Inflammatory macrophage treated with lipopolysaccharide for 4 hours (primary cell): ENCODE measurements around the gene CELF1.
A peak's percentile ranks its signal among the peaks of the same experiment; 100 is the strongest.

Experiments used
- DNase-seq: peaks from one replicate; pipeline ENCODE4 v3.0.0-alpha.2; 2020

The CELF1 gene

DNA sequence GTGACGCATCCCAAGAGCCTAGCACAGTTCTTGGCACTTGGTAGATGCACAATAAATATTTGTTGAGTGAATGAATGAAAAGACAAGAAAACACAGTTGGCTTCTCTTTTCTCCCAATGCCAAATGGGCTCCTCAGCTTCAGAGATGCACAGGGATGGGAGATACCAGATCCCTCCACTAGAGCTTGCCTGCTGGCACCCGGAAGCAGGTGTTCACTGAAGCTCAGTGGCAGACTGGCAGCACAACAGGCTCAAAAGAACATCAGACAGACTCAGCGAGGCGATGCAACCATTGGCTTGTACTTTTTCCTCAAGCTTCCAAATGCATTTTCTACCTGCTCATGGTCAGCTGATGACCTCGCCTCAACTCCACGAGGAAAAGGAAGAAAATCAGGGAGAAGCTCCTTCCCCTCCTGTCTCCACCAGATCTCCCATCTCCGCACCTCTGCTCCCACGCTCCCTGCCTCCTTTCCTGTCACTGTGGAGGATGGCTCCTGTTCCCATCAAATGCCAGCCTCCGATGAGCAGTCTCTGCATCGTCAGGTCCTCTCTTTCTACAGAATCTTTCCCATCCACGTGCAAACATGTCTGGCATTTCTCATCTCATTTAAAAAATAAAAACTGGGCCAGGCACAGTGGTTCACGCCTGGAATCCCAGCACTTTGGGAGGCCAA lies 109.8 kb downstream of the CELF1 start:
- DNase-seq = no peak

DNA sequence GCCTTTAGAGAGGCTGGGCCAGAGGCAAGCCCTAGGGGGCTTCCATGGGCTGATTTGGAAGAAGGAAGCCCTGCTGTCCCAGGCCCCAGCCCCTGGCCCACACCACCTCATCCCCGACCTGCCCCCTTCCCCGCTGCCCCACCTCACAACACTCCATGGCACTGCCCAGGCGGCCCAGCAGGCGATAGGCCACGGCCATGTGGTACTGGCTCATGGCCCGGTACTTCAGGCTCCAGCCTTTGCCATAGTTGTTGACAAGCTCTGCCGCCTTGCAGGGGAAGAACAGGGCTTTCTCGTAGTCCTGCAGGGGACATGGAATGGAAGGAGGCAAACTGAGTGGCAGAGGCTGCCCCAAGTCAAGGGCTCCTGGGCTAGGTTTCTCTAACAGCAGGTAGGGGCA lies 110.4 kb downstream of the CELF1 start:
- DNase-seq = no peak

DNA sequence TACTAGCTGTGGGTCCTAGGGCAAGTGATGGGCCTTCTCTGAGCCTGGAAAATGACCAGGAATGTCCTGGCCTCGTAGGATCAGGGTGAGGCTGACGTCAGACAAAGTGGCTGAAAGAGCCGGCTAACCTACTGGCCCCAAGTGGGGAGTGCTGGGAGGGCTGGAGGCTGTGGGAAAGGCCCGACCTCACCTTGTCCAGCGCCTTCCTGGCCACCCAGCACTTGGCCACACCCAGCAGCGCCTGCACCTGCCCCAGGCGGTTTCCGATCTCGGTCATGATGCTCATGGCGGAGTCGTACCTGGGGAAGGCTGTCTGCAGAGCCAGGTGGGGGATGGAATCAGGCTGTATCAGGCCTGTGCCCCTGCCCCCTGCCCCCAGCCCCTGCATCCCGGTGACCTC lies 111.5 kb downstream of the CELF1 start:
- no peak for DNase-seq

DNA sequence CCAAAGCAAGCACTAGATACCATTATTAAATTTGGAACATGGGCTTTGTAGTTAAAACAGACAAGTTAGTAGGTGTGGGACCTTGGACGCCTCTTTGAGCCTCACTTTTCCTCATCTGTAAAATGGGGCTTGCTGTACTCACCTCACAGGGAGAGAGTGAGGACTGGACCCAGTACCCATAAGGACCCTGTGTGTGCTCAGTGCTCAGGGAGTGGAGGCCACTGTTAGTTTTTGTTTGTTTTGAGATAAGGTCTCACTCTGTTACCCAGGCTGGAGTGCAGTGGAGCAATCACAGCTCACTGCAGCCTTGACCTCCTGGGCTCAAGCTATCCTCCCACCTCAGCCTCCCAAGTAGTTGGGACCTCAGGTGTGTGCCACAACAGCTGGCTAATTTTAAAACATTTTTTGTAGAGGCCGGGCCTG lies 112.9 kb downstream of the CELF1 start:
- DNase-seq = no peak

DNA sequence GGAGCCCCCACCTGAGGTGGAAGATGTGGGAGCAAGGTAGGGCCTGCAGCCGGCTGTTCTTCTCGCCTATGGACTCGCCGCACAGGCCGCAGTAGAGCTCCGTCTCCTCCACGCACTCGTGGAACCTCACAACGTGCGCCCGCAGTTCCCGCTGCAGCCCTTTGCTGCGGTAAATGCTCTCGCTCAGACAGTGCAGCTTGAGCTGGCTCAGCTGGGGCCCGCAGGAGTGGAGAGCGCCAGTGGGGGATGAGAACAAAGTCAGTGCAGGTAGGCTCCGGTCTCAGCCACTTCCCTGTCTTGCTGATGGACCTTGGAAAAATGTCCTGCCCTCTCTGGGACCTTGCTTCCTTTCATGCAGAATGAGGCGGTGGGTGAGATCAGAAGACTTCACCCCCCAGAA lies 114.2 kb downstream of the CELF1 start:
- no peak for DNase-seq

DNA sequence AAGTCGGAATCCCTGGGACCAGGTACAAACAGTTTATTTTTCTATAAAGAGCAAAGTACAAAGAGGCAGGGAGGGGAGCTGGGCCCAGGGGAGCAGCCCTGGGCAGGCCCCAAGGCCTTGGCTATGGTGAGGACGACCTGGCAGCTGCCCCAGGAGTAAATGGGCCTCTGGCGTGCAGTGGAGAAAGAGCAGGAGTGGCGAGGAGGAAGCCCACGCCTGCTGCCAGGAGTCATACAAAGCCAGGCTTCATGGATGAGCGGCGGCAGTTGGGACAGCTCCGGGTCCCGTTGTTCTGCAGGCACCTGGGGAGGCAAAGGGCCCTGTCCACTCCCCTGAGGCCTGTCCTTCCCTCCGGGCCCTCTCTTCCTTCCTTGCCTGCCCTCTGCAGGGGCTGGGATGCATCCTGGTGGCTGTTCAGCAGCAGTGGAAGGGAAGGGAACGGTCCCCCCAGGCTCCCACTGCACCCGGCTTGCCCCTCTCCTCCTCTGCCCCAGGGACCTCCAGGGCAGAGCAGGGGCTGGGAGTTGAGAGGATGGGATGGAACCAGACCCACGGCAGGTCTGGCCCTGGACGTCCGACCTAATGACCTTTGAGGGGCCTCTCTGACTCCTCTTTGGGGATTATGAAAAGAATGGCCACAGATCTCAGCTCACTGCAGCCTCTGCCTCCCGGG lies 115.0 kb downstream of the CELF1 start:
- DNase-seq = no peak

DNA sequence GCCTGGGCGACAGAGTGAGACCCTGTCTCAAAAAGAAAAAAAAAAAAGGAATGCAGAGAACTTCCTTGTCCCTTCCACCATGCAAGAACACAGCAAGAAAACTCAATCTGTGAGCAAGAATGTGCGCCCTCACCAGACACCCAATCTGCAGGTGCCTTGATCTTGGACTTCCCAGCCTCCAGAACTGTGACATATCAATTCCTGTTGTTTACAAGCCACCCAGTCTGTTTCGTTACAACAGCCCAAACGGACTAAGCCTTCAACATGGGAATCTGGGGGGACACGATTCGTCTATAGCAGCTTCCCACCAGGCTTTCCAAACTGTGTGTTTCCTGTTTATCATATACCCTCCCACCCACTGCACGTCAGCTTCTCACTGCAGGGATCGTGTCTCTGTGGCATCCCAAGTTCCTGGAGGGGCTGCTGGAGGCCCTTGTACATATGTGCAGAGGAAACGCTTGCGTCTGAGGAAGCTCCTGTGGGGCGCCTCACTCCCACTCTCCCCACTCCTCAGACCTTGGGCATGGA lies 115.7 kb downstream of the CELF1 start:
- no peak for DNase-seq

DNA sequence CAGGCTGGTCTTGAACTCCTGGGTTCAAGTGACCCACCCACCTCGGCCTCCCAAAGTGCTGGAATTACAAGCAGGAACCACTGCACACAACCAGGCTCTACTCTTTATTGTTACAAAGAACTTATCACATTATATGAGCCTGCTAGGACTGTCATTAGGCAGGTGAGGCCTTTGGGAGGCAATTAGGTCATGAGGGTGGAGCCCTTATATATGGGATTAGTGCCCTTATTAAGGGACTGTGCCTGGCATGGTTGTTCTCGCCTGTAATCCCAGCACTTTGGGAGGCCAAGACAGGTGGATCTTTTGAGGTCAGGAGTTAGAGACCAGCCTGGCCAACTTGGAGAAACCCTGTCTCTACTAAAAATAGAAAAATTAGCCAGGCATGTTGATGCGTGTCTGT lies 116.2 kb downstream of the CELF1 start:
- no peak for DNase-seq

DNA sequence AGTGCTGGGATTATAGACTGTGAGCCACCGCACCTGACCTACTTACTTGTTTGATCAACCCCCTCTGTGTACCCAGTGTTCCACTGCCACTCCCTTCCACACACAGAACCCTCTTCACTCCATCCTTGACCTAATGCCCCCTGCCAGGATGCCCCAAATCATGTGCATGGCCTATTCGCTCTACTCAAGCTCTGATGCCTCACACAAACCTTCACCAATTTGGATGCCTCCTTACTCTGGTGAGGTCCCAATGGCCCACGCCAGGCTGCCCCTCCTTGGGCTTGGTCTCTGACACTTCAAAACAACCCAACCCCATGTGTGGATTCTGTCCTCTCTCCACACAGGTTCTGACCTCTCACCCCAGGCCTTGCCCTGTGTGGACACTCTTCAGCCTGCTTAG lies 117.2 kb downstream of the CELF1 start:
- no peak for DNase-seq

DNA sequence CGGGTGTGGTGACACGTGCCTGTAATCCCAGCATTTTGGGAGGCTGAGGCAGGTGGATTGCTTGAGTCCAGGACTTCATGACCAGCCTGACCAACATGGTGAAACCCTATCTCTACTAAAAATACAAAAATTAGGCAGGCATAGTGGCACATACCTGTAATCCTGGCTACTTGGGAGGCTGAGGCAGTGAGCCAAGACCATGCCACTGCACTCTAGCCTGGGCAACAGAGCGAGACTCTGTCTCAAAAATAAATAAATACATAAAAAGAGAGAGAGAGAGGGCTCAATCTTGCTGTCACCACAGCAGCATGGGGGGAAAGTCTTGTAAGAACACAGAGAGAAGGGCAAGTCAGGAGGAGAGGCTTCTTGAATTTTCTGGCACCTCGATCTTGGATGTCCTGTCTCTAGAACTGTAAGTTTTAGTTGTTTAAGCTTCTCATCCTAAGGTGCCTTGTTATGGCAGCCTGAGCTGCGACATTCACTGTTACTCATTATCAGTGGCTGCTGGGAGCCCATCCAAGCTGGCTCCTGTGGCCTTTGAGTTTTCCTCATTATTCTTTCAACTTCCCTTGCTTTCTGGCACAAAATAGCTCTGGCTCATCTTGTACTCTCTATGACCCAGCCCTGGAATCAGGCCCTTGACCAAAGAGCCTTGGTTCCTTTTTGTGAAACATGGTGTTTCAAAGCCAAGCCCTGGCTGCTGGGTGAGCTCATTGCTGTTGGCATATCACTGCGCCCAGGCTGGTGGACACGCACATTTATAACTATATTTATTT lies 118.7 kb downstream of the CELF1 start:
- DNase-seq = no peak

DNA sequence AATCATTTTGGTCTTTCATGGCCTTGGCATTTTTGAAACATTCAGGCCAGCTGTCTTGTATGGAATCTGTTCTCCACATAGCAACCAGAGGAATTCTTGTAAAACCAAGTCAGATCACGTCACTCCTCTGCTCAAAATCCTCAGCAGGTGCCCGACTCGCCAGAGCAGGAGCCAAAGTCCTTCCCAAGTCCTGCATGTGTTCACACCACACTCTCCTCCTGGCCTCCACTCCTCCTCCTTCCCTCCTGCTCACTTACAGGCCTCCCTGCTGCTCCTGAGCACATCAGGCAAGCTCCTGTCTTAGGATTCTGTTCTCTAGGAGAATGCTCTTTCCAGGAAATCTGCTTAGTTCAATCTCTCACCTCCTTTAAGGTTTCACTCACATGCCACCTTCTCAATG lies 119.8 kb downstream of the CELF1 start:
- DNase-seq = no peak

DNA sequence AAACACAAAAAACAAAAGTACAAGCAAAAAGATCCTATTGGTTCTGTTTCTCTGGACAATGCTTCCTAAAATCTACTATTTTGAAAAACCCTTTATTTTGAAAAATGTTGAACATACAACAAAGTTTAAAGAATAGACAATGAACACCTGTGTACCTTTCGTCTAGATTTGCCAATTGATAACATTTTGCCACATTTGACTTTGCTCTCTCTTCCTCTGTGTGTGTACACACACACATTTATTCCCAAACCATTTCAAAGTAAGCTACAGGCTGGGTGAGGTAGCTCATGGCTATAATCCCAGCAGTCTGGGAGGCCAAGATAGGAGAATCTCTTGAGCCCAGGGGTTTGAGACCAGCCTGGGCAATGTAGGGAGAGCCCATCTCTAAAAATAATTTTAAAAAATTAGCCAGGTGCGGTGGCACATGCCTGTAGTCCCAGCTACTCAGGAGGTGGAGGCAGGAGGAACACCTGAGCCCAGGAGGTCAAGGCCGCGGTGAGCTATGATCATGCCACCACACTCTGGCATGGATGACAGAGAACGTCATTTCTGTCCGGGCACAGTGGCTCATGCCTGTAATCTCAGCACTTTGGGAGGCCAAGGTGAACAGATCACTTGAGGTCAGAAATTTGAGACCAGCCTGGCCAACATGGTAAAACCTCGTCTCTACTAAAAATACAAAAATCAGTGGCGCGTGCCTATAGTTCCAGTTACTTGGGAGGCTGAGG lies 121.4 kb downstream of the CELF1 start:
- no peak for DNase-seq

DNA sequence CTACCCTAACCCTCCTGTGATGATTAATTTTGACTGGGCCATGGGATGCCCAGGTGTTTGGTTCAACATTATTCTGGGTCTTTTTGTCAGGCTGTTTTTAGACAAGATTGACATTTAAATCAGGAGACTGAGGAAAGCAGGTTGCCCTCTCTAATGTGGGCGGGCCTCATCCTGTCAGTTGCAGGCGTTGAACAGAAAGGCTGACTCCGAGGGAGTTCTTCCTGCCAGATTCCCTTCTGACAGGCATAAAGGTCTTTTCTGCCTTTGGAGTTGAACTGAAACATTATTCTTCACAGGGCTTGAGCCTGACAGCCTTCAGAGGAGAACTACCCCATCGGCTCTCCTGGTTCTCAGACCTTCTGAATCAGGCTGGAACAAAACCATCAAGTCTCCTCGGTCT lies 122.4 kb downstream of the CELF1 start:
- no peak for DNase-seq

DNA sequence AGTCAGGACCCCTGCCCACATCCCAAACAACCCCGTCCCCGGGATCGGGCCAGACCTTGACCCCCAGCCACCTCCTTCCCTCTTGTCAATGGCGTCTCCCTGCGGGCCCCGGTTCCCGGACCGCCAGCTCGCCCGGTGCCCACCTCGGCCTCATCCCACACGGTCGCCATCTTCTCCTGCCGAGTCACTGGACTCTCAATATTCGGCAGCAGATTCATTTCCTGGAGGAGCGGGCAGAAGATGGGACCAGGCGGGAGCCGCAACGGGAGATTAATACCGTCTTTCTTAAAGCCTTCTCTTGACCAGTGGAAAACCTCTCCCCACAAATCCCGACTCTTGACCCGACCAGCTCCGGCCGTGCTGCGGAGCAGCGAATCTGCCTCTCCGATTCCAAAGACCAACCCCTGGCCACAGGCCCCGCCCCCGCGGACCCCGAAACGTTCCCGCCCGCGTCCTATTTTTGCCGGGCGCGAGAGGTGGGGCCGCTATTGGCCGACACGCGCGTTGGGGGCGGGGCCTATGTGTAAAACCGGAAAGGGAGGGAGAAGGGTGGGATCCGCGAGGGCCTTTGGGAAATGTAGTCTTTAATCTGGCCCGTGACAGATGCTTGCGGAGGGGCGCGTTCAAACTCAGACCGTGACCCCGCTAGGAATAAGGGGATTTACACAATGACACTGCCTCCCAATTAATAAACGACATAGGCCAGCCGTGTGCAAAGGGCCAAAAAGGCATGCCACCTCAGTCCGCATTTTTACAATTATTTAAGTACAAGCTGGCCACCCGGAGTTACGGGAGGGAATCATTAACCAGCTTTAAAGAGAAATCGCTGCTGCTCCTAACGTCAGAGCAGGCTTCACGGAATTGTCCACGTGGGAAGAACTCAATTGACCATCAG lies 126.6 kb downstream of the CELF1 start, which contains the start of gene PSMC3:
TSS of gene PSMC3 (minus strand) at position 378 of the 895 bp plus-strand sequence. CDS start at position 218, 160 bp downstream.
- DNase-seq = peak; percentile 98

DNA sequence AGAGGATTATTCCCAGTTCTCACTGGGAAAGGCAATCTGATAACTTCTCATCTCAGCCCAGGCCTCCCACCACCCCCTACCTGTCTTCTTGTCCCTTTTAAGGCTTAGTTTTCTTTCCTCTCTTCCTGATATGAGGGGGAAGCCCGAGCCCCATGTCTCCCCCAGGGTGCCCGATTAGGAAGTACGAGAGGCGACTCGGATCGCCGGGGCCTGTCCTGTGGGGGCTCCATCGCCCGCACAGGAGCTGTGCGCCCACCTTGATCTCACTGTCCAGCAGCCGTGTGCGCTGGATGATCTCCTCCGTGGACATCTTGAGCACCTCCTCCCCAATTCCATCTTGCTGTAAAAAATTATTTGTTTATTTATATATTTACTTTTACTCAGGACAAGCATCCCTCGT lies 127.3 kb downstream of the CELF1 start:
- no peak for DNase-seq

DNA sequence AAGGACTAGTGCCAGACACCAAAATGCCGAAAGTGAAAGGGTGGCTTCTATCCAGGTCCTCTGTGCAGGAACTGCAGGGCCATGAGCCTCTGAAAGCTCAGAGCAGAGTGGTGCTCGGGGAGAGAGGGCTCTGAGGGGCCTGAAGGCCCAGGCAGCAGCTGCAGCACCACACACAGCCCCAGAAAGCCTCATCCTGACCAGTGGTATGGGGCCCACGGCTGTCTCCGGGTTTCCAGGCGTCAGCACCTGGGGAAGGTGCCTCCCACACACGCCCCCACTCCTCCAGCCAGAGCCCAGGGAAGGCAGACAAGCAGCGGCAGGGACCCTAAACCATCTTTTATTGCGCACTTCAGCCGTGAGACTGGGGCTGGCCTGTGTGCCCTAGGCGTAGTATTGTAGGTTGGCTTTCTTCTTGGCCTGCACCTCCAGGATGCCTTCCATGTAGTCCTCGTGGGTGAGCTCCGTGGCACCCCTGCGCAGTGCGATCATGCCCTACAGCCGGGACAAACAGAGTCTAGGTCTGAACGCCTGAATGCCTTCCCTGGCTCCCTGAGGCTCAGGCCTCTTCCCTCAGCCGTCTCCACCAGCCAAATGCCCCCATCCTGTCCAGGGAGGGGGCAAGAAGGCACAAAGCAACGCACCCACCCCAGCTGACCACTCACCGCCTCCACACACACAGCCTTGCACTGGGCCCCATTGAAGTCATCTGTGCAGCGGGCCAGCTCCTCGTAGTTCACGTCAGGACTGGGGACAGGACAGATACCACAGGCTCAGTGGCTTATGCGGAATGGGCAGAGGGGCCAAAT lies 134.3 kb downstream of the CELF1 start:
- no peak for DNase-seq

DNA sequence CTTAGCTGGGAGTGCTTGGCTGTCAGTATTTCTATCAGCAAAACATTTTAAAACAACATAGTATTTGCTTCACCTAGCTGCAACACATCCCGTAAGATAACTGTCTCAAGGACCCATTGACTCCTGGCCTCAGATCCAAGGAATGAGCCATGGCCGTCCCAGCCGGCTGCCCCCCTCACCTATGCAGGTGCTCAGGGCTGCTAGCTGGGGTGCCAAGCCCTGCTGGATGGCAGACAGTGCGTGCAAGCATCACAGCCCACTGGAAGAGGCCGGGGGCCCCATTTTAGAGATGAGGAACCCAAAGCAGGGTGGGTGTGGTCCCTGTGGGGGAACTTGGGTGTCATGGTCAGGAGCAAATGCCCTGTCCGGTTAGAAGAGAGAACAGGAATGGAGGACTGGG lies 135.2 kb downstream of the CELF1 start:
- DNase-seq = no peak

DNA sequence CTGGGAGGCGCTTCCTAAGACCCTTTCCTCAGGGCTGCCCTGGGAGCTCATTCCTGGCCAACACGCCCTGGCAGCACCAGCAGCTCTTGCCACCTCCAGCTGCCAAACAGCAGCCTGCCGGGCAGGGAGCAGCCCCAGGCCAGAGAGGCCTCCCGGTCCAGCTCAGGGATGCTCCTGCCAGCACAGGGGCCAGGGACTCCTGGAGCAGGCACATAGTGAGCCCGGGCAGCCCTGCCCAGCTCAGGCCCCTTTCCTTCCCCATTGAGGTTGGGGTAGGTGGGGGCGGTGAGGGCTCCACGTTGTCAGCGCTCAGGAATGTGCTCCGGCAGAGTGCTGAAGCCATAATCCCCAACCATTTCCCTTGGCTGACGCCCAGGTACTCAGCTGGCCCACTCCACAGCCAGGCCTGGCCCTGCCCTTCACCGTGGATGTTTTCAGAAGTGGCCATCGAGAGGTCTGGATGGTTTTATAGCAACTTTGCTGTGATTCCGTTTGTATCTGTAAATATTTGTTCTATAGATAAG lies 136.9 kb downstream of the CELF1 start:
- DNase-seq = no peak
